KMS-11 (cell line): Measurements from ENCODE around the gene FAM151A.

Experiments used
- H2AFZ ChIP-seq: fragments of 200-600 bp; sonication (generic); 2 replicates; pipeline ENCODE4 v1.6.1; 2016; ENCODE audit warnings: antibody characterized with exemption, mixed run types, low read depth
- H3K27ac ChIP-seq: fragments of 200-600 bp; sonication (generic); 2 replicates; pipeline ENCODE4 v1.6.1; 2016; ENCODE audit warnings: mild to moderate bottlenecking, mixed run types
- H3K27me3 ChIP-seq: fragments of 200-600 bp; sonication (generic); 2 replicates; pipeline ENCODE4 v1.6.1; 2017; ENCODE audit warnings: mild to moderate bottlenecking, low read depth, mixed run types, moderate library complexity; ENCODE audit not compliant: insufficient read depth
- H3K36me3 ChIP-seq: fragments of 200-600 bp; sonication (generic); 2 replicates; pipeline ENCODE4 v1.6.1; 2017; ENCODE audit warnings: mild to moderate bottlenecking, mixed run types; ENCODE audit not compliant: insufficient read depth
- H3K4me1 ChIP-seq: fragments of 200-600 bp; sonication (generic); 2 replicates; pipeline ENCODE4 v1.6.1; 2016; ENCODE audit warnings: mild to moderate bottlenecking, low read depth, mixed run types; ENCODE audit not compliant: poor library complexity, severe bottlenecking
- H3K4me2 ChIP-seq: fragments of 200-600 bp; sonication (generic); 2 replicates; pipeline ENCODE4 v1.7.0; 2016; ENCODE audit warnings: mild to moderate bottlenecking, mixed run types
- H3K4me3 ChIP-seq: fragments of 200-600 bp; sonication (generic); IDR thresholded peaks from 2 replicates; pipeline ENCODE4 v1.6.1; 2017; ENCODE audit warnings: low read depth, low read length, mixed read lengths; ENCODE audit not compliant: insufficient read depth
- H3K79me2 ChIP-seq: fragments of 200-600 bp; sonication (generic); 2 replicates; pipeline ENCODE4 v1.6.1; 2016; ENCODE audit warnings: low read depth, mixed run types; ENCODE audit not compliant: insufficient read depth
- H3K9ac ChIP-seq: fragments of 200-600 bp; sonication (generic); 2 replicates; pipeline ENCODE4 v1.6.1; 2016; ENCODE audit warnings: mild to moderate bottlenecking, mixed run types
- H4K20me1 ChIP-seq: fragments of 200-600 bp; sonication (generic); 2 replicates; pipeline ENCODE4 v1.6.1; 2016; ENCODE audit warnings: mild to moderate bottlenecking, mixed run types; ENCODE audit not compliant: insufficient read depth
- CTCF ChIP-seq: fragments of 200-600 bp; sonication (generic); conservative IDR thresholded peaks from 2 replicates; pipeline ENCODE4 v1.6.1; 2017; ENCODE audit warnings: low read depth, mild to moderate bottlenecking, antibody characterized with exemption, low read length, moderate library complexity, mixed read lengths

Gene FAM151A

DNA sequence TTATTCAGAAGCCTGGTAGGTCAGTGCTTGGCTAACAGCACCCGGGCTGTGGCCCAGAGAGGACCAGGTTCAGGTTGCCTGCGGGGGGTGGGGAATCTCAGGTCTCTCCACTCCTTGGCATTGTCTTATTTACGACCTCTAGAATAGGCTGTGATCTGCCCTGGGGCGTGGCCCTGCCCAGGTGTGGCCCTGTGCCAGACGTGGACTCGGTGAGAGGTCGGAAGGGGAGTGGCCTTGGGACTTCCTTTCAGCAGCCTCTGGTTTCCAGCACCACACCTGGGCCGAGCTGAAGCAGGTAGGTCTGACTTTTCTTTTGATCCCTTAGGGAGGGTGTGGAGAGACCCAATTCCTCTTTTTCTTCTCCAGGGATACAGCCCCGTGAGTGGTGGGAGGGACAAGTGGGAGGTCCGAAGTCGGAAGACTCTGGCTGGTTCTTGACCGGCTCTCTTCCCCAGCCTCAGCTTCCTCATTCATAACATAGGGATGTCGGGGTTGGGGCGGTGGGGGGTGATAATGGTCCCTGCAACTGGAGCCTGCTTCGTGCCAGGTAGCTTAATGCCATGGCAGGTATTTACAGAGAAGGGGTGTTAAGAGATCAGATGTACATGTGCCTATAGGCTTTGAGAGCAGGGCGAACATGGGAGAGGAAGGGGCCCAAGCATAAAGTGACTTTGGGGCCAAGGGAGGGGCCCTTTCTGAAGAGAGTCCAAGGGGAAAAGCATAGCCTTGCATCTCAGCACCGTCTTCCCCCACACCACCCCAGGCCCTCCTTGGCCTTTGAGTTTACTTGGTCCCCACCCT, 58.8 kb downstream of the FAM151A start:
- Histone ChIP-seq H3K27ac (no peak overlapping the region), H4K20me1 (no peaks in the 10 kb centered on the region), H3K4me1 (no peaks in the 10 kb centered on the region), H3K9ac (no peak overlapping the region), H2AFZ (no peak overlapping the region), H3K27me3 (no peaks in the 10 kb centered on the region; the same call in 1 of the 2 replicates), H3K4me3 (no peak overlapping the region), H3K4me2 (no peak overlapping the region), H3K79me2 (no peaks in the 10 kb centered on the region), H3K36me3 (no peaks in the 10 kb centered on the region)
- no peak for TF ChIP-seq CTCF

GRCh38 chr1:54559771-54560231, 63.5 kb downstream of the FAM151A start:
- H3K36me3 ChIP-seq = no peaks in the 10 kb centered on the region
- no peaks in the 10 kb centered on the region for H3K79me2 ChIP-seq
- H3K4me3 ChIP-seq = no peak overlapping the region
- H4K20me1 ChIP-seq = no peaks in the 10 kb centered on the region
- no peaks in the 10 kb centered on the region; the same call in 1 of the 2 replicates for H3K27me3 ChIP-seq
- no peak overlapping the region for H3K9ac ChIP-seq
- no peak overlapping the region for H2AFZ ChIP-seq
- no peaks in the 10 kb centered on the region for H3K4me1 ChIP-seq
- no peak overlapping the region for H3K4me2 ChIP-seq
- TF ChIP-seq CTCF = no peak
- no peak overlapping the region for H3K27ac ChIP-seq
